OCI-LY3 (cell line): Measurements from ENCODE around the gene CIITA.

Source experiments
- EZH2phosphoT487 ChIP-seq: fragments of 200-600 bp; shearing (Covaris generic); IDR thresholded peaks from 2 replicates; pipeline ENCODE4 v1.6.1; 2018; ENCODE audit warnings: antibody characterized with exemption, mixed run types, low read depth
- TF ChIP-seq, protein P1 (sequence below): fragments of 200-600, 300-600 bp; sonication (generic); IDR thresholded peaks from 2 replicates; pipeline ENCODE4 v1.5.1; 2014; ENCODE audit warnings: antibody characterized with exemption, low read length, low read depth

DNA sequence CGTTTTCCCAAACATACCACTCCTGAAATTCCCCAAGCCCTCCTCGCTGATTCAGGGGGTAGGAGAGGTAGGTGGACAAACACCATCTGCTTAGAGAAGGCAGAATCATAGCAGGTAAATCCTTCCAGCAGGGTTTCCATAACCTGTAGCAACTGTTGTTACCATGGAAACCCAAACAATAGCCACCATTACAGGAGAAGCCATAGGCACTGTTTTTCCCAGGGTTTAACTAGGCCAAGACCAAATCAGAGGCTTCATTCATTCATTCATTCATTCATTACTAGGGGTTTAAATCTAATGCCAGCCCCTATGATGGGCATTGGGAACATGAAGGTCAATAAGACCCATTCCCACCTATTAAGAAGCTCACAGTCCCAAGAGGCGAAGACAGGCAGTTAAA is 25.5 kb upstream of the CIITA start:
- TF ChIP-seq, protein P1, sequence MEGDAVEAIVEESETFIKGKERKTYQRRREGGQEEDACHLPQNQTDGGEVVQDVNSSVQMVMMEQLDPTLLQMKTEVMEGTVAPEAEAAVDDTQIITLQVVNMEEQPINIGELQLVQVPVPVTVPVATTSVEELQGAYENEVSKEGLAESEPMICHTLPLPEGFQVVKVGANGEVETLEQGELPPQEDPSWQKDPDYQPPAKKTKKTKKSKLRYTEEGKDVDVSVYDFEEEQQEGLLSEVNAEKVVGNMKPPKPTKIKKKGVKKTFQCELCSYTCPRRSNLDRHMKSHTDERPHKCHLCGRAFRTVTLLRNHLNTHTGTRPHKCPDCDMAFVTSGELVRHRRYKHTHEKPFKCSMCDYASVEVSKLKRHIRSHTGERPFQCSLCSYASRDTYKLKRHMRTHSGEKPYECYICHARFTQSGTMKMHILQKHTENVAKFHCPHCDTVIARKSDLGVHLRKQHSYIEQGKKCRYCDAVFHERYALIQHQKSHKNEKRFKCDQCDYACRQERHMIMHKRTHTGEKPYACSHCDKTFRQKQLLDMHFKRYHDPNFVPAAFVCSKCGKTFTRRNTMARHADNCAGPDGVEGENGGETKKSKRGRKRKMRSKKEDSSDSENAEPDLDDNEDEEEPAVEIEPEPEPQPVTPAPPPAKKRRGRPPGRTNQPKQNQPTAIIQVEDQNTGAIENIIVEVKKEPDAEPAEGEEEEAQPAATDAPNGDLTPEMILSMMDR: no peak
- no peak for TF ChIP-seq EZH2phosphoT487
